ENCODE measurements around the gene VPS13C.

VPS13C gene

DNA sequence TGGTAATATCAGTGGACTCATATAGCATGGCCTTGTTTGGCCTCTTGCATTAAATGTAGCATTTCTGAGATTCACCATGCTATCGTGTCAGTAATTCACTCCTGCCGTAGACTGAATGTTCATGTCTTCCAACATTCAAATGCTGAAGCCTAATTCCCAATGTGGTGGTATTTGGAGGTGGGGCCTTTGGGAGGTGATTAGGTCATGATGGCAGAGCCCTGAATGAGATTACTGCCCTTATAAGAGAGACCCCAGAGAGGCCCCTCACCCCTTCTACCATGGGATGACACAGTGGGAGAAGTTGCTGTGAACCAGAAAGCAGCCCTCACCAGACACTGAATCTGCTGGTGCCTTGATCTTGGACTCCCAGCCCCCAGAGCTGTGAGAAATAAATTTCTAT, 241.4 kb downstream of the VPS13C start:
- no peak for DNase-seq (ENCODE audit: low read depth)
- no peak overlapping the region for H3K4me3 ChIP-seq (ENCODE audit: low read length)
- TF ChIP-seq CTCF (conservative IDR thresholded peaks at IDR 0.05; ENCODE audit: low read length), result no peak

- H3K4me3 ChIP-seq (ENCODE audit: low read length), result no peak overlapping the region
- TF ChIP-seq CTCF (conservative IDR thresholded peaks at IDR 0.05; ENCODE audit: low read length), result no peak
- no peak for DNase-seq (ENCODE audit: low read depth)
These were observed 243.4 kb downstream of the VPS13C start for GRCh38 chr15:61816856-61817255.

GRCh38 chr15:61815356-61816083, 244.7 kb downstream of the VPS13C start:
- no peak overlapping the region for H3K4me3 ChIP-seq (ENCODE audit: low read length)
- no peak for TF ChIP-seq CTCF (conservative IDR thresholded peaks at IDR 0.05; ENCODE audit: low read length)
- no peak for DNase-seq (ENCODE audit: low read depth)

GRCh38 chr15:61812476-61812875, 247.8 kb downstream of the VPS13C start:
- no peak for TF ChIP-seq CTCF (conservative IDR thresholded peaks at IDR 0.05; ENCODE audit: low read length)
- H3K4me3 ChIP-seq (ENCODE audit: low read length), result no peak overlapping the region
- no peak for DNase-seq (ENCODE audit: low read depth)

DNA sequence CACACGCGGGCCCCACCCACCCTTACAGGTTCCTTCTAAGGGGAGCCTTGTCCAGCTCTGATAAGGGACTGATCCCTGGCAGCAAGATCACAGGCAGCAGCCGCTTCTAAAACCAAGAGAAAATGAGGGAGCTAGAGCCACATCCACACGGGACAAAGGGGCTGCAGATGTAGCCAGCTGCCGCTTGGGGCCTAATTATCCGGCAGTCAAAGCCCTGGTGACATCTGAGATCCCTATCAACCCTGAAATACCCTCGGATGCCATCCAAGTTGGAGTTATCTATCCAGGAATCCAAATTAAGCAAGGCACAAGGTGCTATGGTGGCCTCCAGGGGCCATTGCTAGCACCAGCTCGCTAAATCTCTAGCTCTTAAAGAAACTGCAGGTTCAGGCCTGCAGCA, 248.3 kb downstream of the VPS13C start:
- no peak for TF ChIP-seq CTCF (conservative IDR thresholded peaks at IDR 0.05; ENCODE audit: low read length)
- no peak for DNase-seq (ENCODE audit: low read depth)
- no peak overlapping the region for H3K4me3 ChIP-seq (ENCODE audit: low read length)

GRCh38 chr15:61809216-61809615, 251.0 kb downstream of the VPS13C start:
- H3K4me3 ChIP-seq (ENCODE audit: low read length), result no peak overlapping the region
- DNase-seq (ENCODE audit: low read depth), result no peak

More at GRCh38 chr15:61809216-61809615, 251.0 kb downstream of the VPS13C start:
- TF ChIP-seq CTCF (conservative IDR thresholded peaks at IDR 0.05; ENCODE audit: low read length), result no peak

Data from AG10803 (cell line).